IMR-90 (cell line): ENCODE results near the gene MIR17HG. TPM values are rescaled to one million over a fixed set of nuclear protein-coding genes. Genes with fewer than 3 reads are reported as not detected.

ENCODE experiments used
- ATAC-seq: fragments of 200-7000 bp; cut with Tn5 transposase; 2 replicates; pipeline ENCODE4 v1.9.1; 2020; ENCODE audit warnings: low read depth, mild to moderate bottlenecking, moderate library complexity
- BruUV-seq: library from RNA; stranded (reverse); fragments of 400-500 nt; replicated peaks from 2 replicates; lab custom pipeline; 2021; lab: Mats Ljungman, UMichigan
- CTCF ChIA-PET: fragments of 300-600 bp; formaldehyde crosslinking; extraction: SDS; loops from one replicate; lab custom pipeline; 2021; ENCODE audit warnings: antibody characterized with exemption; lab: Yijun Ruan, JAX
- POLR2A ChIA-PET: fragments of 300-600 bp; sonication (Branson Sonifier 250); formaldehyde crosslinking; loops from one replicate; lab custom pipeline; 2022; ENCODE audit warnings: antibody characterized with exemption; ENCODE audit not compliant: unreplicated experiment; lab: Charles Lee
- DNase-seq: peaks from one replicate; pipeline ENCODE4 v3.0.0; 2013
- H2AFZ ChIP-seq: replicated peaks from 2 replicates; pipeline ENCODE3; 2013; ENCODE audit warnings: low read length, mild to moderate bottlenecking; ENCODE audit not compliant: poor library complexity
- H2AK5ac ChIP-seq: 2 replicates; pipeline ENCODE4 v1.6.1; 2013; ENCODE audit warnings: low read depth, low read length, inconsistent platforms
- H2AK9ac ChIP-seq: replicated peaks from 2 replicates; pipeline ENCODE3; 2013; ENCODE audit warnings: mild to moderate bottlenecking, low read depth, low read length, moderate library complexity; ENCODE audit not compliant: poor library complexity
- H2BK120ac ChIP-seq: 2 replicates; pipeline ENCODE4 v1.6.1; 2013; ENCODE audit warnings: low read depth, low read length, inconsistent platforms
- H2BK15ac ChIP-seq: 3 replicates; pipeline ENCODE4 v1.6.1; 2013; ENCODE audit warnings: low read depth, low read length, inconsistent platforms
- H2BK20ac ChIP-seq: 2 replicates; pipeline ENCODE4 v1.6.1; 2013; ENCODE audit warnings: low read depth, mild to moderate bottlenecking, inconsistent platforms, low read length, moderate library complexity
- H2BK5ac ChIP-seq: 2 replicates; pipeline ENCODE4 v1.6.1; 2013; ENCODE audit warnings: mild to moderate bottlenecking, low read depth, low read length, inconsistent platforms; ENCODE audit not compliant: poor library complexity, severe bottlenecking
- H3K14ac ChIP-seq: replicated peaks from 2 replicates; pipeline ENCODE4 v1.6.1; 2013; ENCODE audit warnings: low read depth, low read length, inconsistent platforms
- H3K18ac ChIP-seq: 2 replicates; pipeline ENCODE4 v1.6.1; 2013; ENCODE audit warnings: low read depth, low read length, control low read depth
- H3K23ac ChIP-seq: 2 replicates; pipeline ENCODE4 v1.6.1; 2013; ENCODE audit warnings: low read depth, low read length, inconsistent platforms
- H3K27ac ChIP-seq: 2 replicates; pipeline ENCODE4 v1.5.1; 2013; ENCODE audit warnings: mild to moderate bottlenecking, control low read depth, low read length; ENCODE audit not compliant: insufficient read depth
- H3K27me3 ChIP-seq: 2 replicates; pipeline ENCODE4 v1.6.1; 2013; ENCODE audit warnings: low read length; ENCODE audit not compliant: control insufficient read depth, insufficient read depth
- H3K36me3 ChIP-seq: 2 replicates; pipeline ENCODE4 v1.6.1; 2013; ENCODE audit warnings: low read length, mixed read lengths; ENCODE audit not compliant: control insufficient read depth, insufficient read depth
- H3K4ac ChIP-seq: 2 replicates; pipeline ENCODE4 v1.6.1; 2013; ENCODE audit warnings: low read depth, low read length, inconsistent platforms
- H3K4me1 ChIP-seq: 2 replicates; pipeline ENCODE4 v1.6.1; 2013; ENCODE audit warnings: low read length, mixed read lengths; ENCODE audit not compliant: control insufficient read depth, insufficient read depth
- H3K4me2 ChIP-seq: 2 replicates; pipeline ENCODE4 v1.6.1; 2013; ENCODE audit warnings: low read depth, mild to moderate bottlenecking, control low read depth, low read length, moderate library complexity
- H3K4me3 ChIP-seq: 2 replicates; pipeline ENCODE4 v1.5.1; 2013; ENCODE audit warnings: low read depth, mild to moderate bottlenecking, control low read depth, low read length, moderate library complexity; ENCODE audit not compliant: insufficient read depth
- H3K56ac ChIP-seq: 2 replicates; pipeline ENCODE4 v1.6.1; 2013; ENCODE audit warnings: low read length, inconsistent platforms; ENCODE audit not compliant: insufficient read depth; ENCODE audit errors: extremely low read depth
- H3K79me1 ChIP-seq, 2 experiments: 2 replicates each; pipeline ENCODE4 v1.6.1; 2013; ENCODE audit warnings: low read length in 2 of 2, inconsistent platforms in 1 of 2, low read depth in 1 of 2
- H3K9ac ChIP-seq: 2 replicates; pipeline ENCODE4 v1.6.1; 2013; ENCODE audit warnings: low read depth, low read length, control low read depth
- H3K9me1 ChIP-seq: 2 replicates; pipeline ENCODE4 v1.6.1; 2013; ENCODE audit warnings: low read length, inconsistent platforms; ENCODE audit not compliant: insufficient read depth
- H3K9me3 ChIP-seq: 2 replicates; pipeline ENCODE4 v1.6.1; 2013; ENCODE audit warnings: low read length; ENCODE audit not compliant: control insufficient read depth, insufficient read depth
- H4K20me1 ChIP-seq: 2 replicates; pipeline ENCODE4 v1.6.1; 2013; ENCODE audit warnings: low read length, inconsistent platforms; ENCODE audit not compliant: insufficient read depth
- H4K5ac ChIP-seq: 2 replicates; pipeline ENCODE4 v1.6.1; 2013; ENCODE audit warnings: mild to moderate bottlenecking, low read depth, low read length, control low read depth
- H4K8ac ChIP-seq, 2 experiments: 2 replicates each; pipeline ENCODE4 v1.6.1; 2013; ENCODE audit warnings: low read depth in 2 of 2, low read length in 2 of 2, control low read depth in 1 of 2, inconsistent platforms in 1 of 2
- H4K91ac ChIP-seq: 2 replicates; pipeline ENCODE4 v1.6.1; 2013; ENCODE audit warnings: low read depth, low read length, inconsistent platforms; ENCODE audit not compliant: insufficient read depth
- BHLHE40 ChIP-seq: fragments of 150-350 bp; IDR thresholded peaks from 2 replicates; pipeline ENCODE4 v1.6.1; 2016; ENCODE audit warnings: mild to moderate bottlenecking, low read depth, low read length
- CEBPB ChIP-seq: IDR thresholded peaks from 2 replicates; pipeline ENCODE4 v1.6.1; 2012; ENCODE audit warnings: low read depth, low read length, improper control_type of control experiment
- CHD1 ChIP-seq: IDR thresholded peaks from 2 replicates; pipeline ENCODE4 v1.6.1; 2012; ENCODE audit warnings: low read depth, low read length, improper control_type of control experiment
- CTCF ChIP-seq: conservative IDR thresholded peaks from 2 replicates; pipeline ENCODE4 v1.5.1; 2012; ENCODE audit warnings: mild to moderate bottlenecking, low read depth, low read length, improper control_type of control experiment
- ELK1 ChIP-seq: fragments of 150-350 bp; IDR thresholded peaks from 2 replicates; pipeline ENCODE4 v1.6.1; 2016; ENCODE audit warnings: low read depth, mild to moderate bottlenecking, low read length, moderate library complexity, borderline replicate concordance
- FOS ChIP-seq: fragments of 150-350 bp; IDR thresholded peaks from 2 replicates; pipeline ENCODE4 v1.6.1; 2016; ENCODE audit warnings: low read depth, low read length
- MAFK ChIP-seq: IDR thresholded peaks from 2 replicates; pipeline ENCODE4 v1.6.1; 2012; ENCODE audit warnings: low read depth, low read length, improper control_type of control experiment
- MAZ ChIP-seq: IDR thresholded peaks from 2 replicates; pipeline ENCODE4 v1.6.1; 2012; ENCODE audit warnings: low read depth, mild to moderate bottlenecking, low read length, improper control_type of control experiment, moderate library complexity, borderline replicate concordance
- MXI1 ChIP-seq: IDR thresholded peaks from 2 replicates; pipeline ENCODE4 v1.6.1; 2012; ENCODE audit warnings: low read depth, mild to moderate bottlenecking, low read length, moderate library complexity, borderline replicate concordance
- NFE2L2 ChIP-seq: fragments of 150-350 bp; IDR thresholded peaks from 2 replicates; pipeline ENCODE4 v1.6.1; 2016; ENCODE audit warnings: low read depth, mild to moderate bottlenecking, low read length
- POLR2A ChIP-seq: IDR thresholded peaks from 2 replicates; pipeline ENCODE4 v1.6.1; 2012; ENCODE audit warnings: mild to moderate bottlenecking, low read depth, low read length
- RAD21 ChIP-seq: IDR thresholded peaks from 2 replicates; pipeline ENCODE4 v1.6.1; 2012; ENCODE audit warnings: low read length, improper control_type of control experiment
- RCOR1 ChIP-seq: IDR thresholded peaks from 2 replicates; pipeline ENCODE4 v1.6.1; 2012; ENCODE audit warnings: mild to moderate bottlenecking, low read length, improper control_type of control experiment; ENCODE audit not compliant: insufficient replicate concordance
- RFX5 ChIP-seq: IDR thresholded peaks from 2 replicates; pipeline ENCODE4 v1.8.0; 2012; ENCODE audit warnings: low read depth, mild to moderate bottlenecking, low read length, moderate library complexity
- SMC3 ChIP-seq: fragments of 150-350 bp; IDR thresholded peaks from 2 replicates; pipeline ENCODE4 v1.6.1; 2016; ENCODE audit warnings: low read depth, mild to moderate bottlenecking, antibody characterized with exemption, low read length, moderate library complexity
- USF2 ChIP-seq: fragments of 150-350 bp; IDR thresholded peaks from 2 replicates; pipeline ENCODE4 v1.6.1; 2017; ENCODE audit warnings: mild to moderate bottlenecking, antibody characterized with exemption, low read length, low read depth
- WGBS, 2 experiments: methylation state at CpG; one replicate each; pipeline versions ENCODE4 v1.1.5 to v1.1.7; 2013; ENCODE audit warnings: missing lambda C conversion rate in 2 of 2; ENCODE audit not compliant: insufficient read length in 1 of 2; ENCODE audit errors: extremely low coverage in 2 of 2; 5-methylcytosine and 5-hydroxymethylcytosine counted together
- dilution Hi-C: fragments of 300-500 bp; cut with HindIII; formaldehyde crosslinking; loops from one replicate; pipeline ENCODE4 v1.14.3; 2018; ENCODE audit warnings: low sequenced_read_pairs; ENCODE audit not compliant: unreplicated experiment
- in situ Hi-C: fragments of 300-500 bp; cut with MboI; formaldehyde crosslinking; loops from 3 replicates; pipeline ENCODE4 v1.14.3; 2019; ENCODE audit warnings: low sequenced_read_pairs, inconsistent platforms, mixed read lengths
- intact Hi-C: fragments of 100-400 bp; cut with micrococcal nuclease; formaldehyde crosslinking; loops from 2 replicates; pipeline ENCODE4 v1.10.0; 2022
- polyA plus RNA-seq, 3 experiments: library from polyadenylated mRNA; depleted of rRNA; stranded (reverse); fragments of >200 nt; gene quantifications; 2 replicates each; pipeline ENCODE4 v1.2.3, GENCODE V29; 2012; ENCODE audit warnings: low replicate concordance in 1 of 3
- total RNA-seq: library from RNA; depleted of rRNA; stranded (reverse); fragments of >200 nt; gene quantifications from 2 replicates; pipeline ENCODE4 v1.2.3, GENCODE V29; 2012

MIR17HG gene
- total and polyA plus RNA-seq, 2 of the 4 experiments (the other 2 are of a cell fraction) = 0.77 to 3.0 TPM

- no peaks in the 10 kb centered on the region for H3K27me3 ChIP-seq
- ChIA-PET CTCF (no interaction called here), POLR2A (no interaction called here)
- no peaks in the 10 kb centered on the region for H3K79me1 ChIP-seq
- TF ChIP-seq MAFK = no peak
- TF ChIP-seq ELK1 = no peak
- no peak for TF ChIP-seq SMC3
- TF ChIP-seq BHLHE40 = no peak
- no peak for TF ChIP-seq MXI1
- TF ChIP-seq MAZ = no peak
- TF ChIP-seq USF2 = no peak
- no peak for TF ChIP-seq FOS
- no peak for TF ChIP-seq POLR2A
- no peak for TF ChIP-seq RCOR1
- no peak for TF ChIP-seq CHD1
- TF ChIP-seq NFE2L2 = no peak
- TF ChIP-seq CTCF = no peak
- no peak for TF ChIP-seq RFX5
- TF ChIP-seq CEBPB = no peak
- no peak for TF ChIP-seq RAD21
- no peak for DNase-seq
- WGBS, 2 experiments = 43% methylated on average over 1 of the region's 4 CpGs; no CpG with 5 or more reads in 1 of the 2 experiments
- no peak overlapping the region for H4K8ac ChIP-seq
- H3K14ac ChIP-seq = no peak overlapping the region
- H3K56ac ChIP-seq = no peak overlapping the region
- H2AFZ ChIP-seq = no peak overlapping the region
- H3K9ac ChIP-seq = no peak overlapping the region
- H2AK9ac ChIP-seq = no peak overlapping the region
- no peak overlapping the region for H4K91ac ChIP-seq
- no peak overlapping the region for H3K27ac ChIP-seq
- no peak overlapping the region for H3K4me2 ChIP-seq
- no peaks in the 10 kb centered on the region for H3K36me3 ChIP-seq
- in situ Hi-C loops (no loop called here), dilution Hi-C loops (no loop called here), intact Hi-C loops (loop anchor here (5.0 kb wide), 1 partner anchor 91 kb away; no protein-coding TSS in a partner anchor)
- no peak overlapping the region for H2AK5ac ChIP-seq
- H3K18ac ChIP-seq = no peak overlapping the region
- no peak overlapping the region for H3K23ac ChIP-seq
- no peak overlapping the region for H4K5ac ChIP-seq
- no peaks in the 10 kb centered on the region for H3K9me3 ChIP-seq
- H3K4me1 ChIP-seq = no peaks in the 10 kb centered on the region
- H3K4me3 ChIP-seq = no peak overlapping the region
- H2BK120ac ChIP-seq = no peak overlapping the region
- H2BK20ac ChIP-seq = no peak overlapping the region
- H2BK5ac ChIP-seq = no peak overlapping the region
- no peaks in the 10 kb centered on the region for H4K20me1 ChIP-seq
- H3K9me1 ChIP-seq = no peaks in the 10 kb centered on the region
- ATAC-seq = no peak
- BruUV-seq = no TSS peak
- H2BK15ac ChIP-seq = no peak overlapping the region
- no peak overlapping the region for H3K4ac ChIP-seq
Measured at GRCh38 chr13:91311491-91311890, 36.0 kb upstream of the MIR17HG start.
